Esophagus squamous epithelium (tissue), 5 donors: Measurements from ENCODE around the gene BHLHE23. TPM values are rescaled to one million over a fixed set of nuclear protein-coding genes. Genes with fewer than 3 reads are reported as not detected.

Experiments used
- DNase-seq: peaks from one replicate; lab custom pipeline; 2025; lab: John Stamatoyannopoulos, UW
- H3K27ac ChIP-seq, 4 donors: fragments of 200-600 bp; sonication (generic); one replicate each; pipeline ENCODE4 v1.5.1; 2016 to 2019; ENCODE audit warnings: mild to moderate bottlenecking in 1 of 4
- H3K27me3 ChIP-seq, 4 donors: fragments of 200-600 bp; sonication (generic); 1 replicate in 3 of 4; 2 replicates in 1 of 4; pipeline versions ENCODE4 v1.5.1 to v1.6.0; 2017 to 2021; ENCODE audit warnings: antibody characterized with exemption in 1 of 4
- H3K36me3 ChIP-seq, 3 donors: fragments of 200-600 bp; sonication (generic); one replicate each; pipeline ENCODE4 v1.5.1; 2016 to 2019
- H3K4me1 ChIP-seq, 3 donors: fragments of 200-600 bp; sonication (generic); one replicate each; pipeline ENCODE4 v1.5.1; 2017 to 2019
- H3K4me3 ChIP-seq, 4 donors: fragments of 200-600 bp; sonication (generic); 1 replicate in 3 of 4; 2 replicates in 1 of 4; pipeline ENCODE4 v1.5.1; 2016 to 2019; ENCODE audit warnings: mild to moderate bottlenecking in 2 of 4, moderate library complexity in 1 of 4
- H3K9me3 ChIP-seq, 3 donors: fragments of 200-600 bp; sonication (generic); one replicate each; pipeline ENCODE4 v1.5.1; 2016 to 2019
- POLR2A ChIP-seq, 4 donors: fragments of 450-650 bp; IDR thresholded peaks; one replicate each; pipeline ENCODE4 v1.6.1; 2017; ENCODE audit warnings: antibody characterized with exemption in 4 of 4, mild to moderate bottlenecking in 4 of 4, moderate library complexity in 3 of 4
- WGBS, 2 donors: methylation state at CpG; one replicate each; pipeline ENCODE4 v1.1.5; 2018; 5-methylcytosine and 5-hydroxymethylcytosine counted together
- intact Hi-C: fragments of 100-400 bp; cut with DNase I; formaldehyde crosslinking; loops from one replicate; pipeline ENCODE4 v1.15.0; 2022
- total RNA-seq, 4 donors: library from RNA; depleted of rRNA; stranded (reverse); fragments of >200 nt; gene quantifications; one replicate each; pipeline ENCODE4 v1.1.0, GENCODE V29; 2016
- TF ChIP-seq, protein P1 (sequence below), 6 experiments: fragments of 450-650 bp in 4 of 6; fragments of 200-600 bp in 2 of 6; sonication (generic) in 2 of 6; IDR thresholded peaks; one replicate each; pipeline ENCODE4 v1.5.1; 2016 to 2019; ENCODE audit warnings: antibody characterized with exemption in 6 of 6, mild to moderate bottlenecking in 4 of 6, moderate library complexity in 4 of 6
- donor health status: DM: yes; HTN: yes; CAD: no.

BHLHE23 gene
- total RNA-seq, 4 donors from 2014 or later = not detected

DNA sequence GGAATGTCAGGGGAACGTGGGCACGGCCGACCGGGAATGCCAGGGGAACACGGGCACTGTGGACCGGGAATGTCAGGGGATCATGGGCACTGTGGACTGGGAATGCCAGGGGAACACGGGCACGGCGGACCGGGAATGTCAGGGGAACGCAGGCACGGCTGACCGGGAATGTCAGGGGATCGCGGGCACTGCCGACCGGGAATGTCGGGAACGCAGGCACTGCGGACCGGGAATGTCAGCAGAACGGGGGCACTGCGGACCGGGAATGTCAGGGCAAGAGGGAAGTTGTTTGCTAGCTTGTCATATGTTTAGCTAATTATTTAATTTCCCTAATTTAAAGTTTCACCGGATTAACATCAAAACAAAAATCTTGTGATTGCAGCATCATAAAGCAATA lies 37.4 kb upstream of the BHLHE23 start:
- WGBS, 2 donors = 83 to 85% methylated on average over 19 to 25 of the region's 25 CpGs
- Histone ChIP-seq H3K4me1 (no peaks in the 10 kb centered on the region), H3K9me3 (no peaks in the 10 kb centered on the region), H3K36me3 (no peaks in the 10 kb centered on the region), H3K4me3 (no peak overlapping the region), H3K27ac (no peak overlapping the region), H3K27me3 (peaks cover 0 to 73% (median 0%) of the 10 kb centered on the region in 4 donors)
- intact Hi-C loops = no loop called here
- TF ChIP-seq POLR2A (IDR thresholded peaks at IDR 0.05) = no peak
- TF ChIP-seq, protein P1, sequence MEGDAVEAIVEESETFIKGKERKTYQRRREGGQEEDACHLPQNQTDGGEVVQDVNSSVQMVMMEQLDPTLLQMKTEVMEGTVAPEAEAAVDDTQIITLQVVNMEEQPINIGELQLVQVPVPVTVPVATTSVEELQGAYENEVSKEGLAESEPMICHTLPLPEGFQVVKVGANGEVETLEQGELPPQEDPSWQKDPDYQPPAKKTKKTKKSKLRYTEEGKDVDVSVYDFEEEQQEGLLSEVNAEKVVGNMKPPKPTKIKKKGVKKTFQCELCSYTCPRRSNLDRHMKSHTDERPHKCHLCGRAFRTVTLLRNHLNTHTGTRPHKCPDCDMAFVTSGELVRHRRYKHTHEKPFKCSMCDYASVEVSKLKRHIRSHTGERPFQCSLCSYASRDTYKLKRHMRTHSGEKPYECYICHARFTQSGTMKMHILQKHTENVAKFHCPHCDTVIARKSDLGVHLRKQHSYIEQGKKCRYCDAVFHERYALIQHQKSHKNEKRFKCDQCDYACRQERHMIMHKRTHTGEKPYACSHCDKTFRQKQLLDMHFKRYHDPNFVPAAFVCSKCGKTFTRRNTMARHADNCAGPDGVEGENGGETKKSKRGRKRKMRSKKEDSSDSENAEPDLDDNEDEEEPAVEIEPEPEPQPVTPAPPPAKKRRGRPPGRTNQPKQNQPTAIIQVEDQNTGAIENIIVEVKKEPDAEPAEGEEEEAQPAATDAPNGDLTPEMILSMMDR (IDR thresholded peaks at IDR 0.05) = no peak
- DNase-seq = no peak

DNA sequence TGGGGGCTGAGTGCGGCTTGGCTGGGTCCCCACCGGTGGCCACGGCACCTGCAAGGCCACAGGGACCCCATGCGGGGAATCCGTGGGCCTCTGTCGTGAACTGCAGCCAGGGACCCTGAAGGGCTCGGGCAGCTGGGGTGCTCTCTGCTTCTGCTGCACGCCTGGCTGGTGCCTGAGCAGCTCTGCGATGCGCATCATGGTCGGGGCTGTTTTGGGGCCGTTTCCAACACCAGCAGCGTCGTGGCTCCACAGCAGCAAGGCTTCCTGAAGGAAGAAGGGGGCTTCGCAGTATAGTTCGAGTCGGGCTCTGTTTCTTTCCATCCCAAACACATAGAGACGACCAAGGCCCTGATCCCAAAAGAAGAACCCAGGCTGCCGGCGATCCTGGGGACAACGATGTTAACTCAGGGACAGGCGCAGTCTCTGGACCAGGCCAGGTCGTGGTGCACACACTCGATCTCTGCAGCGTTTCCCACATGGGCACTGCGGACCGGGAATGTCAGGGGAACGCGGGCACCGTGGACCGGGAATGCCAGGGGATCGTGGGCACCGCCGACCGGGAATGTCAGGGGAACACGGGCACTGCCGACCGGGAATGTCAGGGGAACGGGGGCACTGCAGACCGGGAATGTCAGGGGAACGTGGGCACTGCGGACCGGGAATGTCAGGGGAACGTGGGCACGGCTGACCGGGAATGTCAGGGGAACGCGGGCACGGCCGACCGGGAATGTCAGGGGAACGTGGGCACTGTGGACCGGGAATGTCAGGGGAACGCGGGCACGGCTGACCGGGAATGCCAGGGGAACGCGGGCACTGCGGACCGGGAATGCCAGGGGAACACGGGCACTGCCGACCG lies 36.8 kb upstream of the BHLHE23 start:
- H3K4me3 ChIP-seq = no peak overlapping the region
- DNase-seq = no peak
- H3K27me3 ChIP-seq = peaks cover 0 to 77% (median 0%) of the 10 kb centered on the region in 4 donors
- H3K9me3 ChIP-seq = no peaks in the 10 kb centered on the region
- no peak overlapping the region for H3K27ac ChIP-seq
- H3K4me1 ChIP-seq = no peaks in the 10 kb centered on the region
- H3K36me3 ChIP-seq = no peaks in the 10 kb centered on the region
- intact Hi-C loops = no loop called here
- TF ChIP-seq, protein P1 (IDR thresholded peaks at IDR 0.05) = no peak
- 82 to 85% methylated on average over 42 to 46 of the region's 64 CpGs for WGBS, 2 donors

- no peaks in the 10 kb centered on the region for H3K36me3 ChIP-seq
- WGBS, 2 donors = 47 to 52% methylated on average over 12 of the region's 12 CpGs
- H3K27ac ChIP-seq = no peak overlapping the region
- no peaks in the 10 kb centered on the region for H3K9me3 ChIP-seq
- intact Hi-C loops = no loop called here
- peaks cover 0 to 78% (median 0%) of the 10 kb centered on the region in 4 donors for H3K27me3 ChIP-seq
- H3K4me1 ChIP-seq = no peaks in the 10 kb centered on the region
- H3K4me3 ChIP-seq = no peak overlapping the region
- no peak for DNase-seq
- TF ChIP-seq, protein P1 (IDR thresholded peaks at IDR 0.05) = no peak
- no peak for TF ChIP-seq POLR2A (IDR thresholded peaks at IDR 0.05)
These were observed 35.8 kb upstream of the BHLHE23 start for GRCh38 chr20:63042448-63043071.

DNA sequence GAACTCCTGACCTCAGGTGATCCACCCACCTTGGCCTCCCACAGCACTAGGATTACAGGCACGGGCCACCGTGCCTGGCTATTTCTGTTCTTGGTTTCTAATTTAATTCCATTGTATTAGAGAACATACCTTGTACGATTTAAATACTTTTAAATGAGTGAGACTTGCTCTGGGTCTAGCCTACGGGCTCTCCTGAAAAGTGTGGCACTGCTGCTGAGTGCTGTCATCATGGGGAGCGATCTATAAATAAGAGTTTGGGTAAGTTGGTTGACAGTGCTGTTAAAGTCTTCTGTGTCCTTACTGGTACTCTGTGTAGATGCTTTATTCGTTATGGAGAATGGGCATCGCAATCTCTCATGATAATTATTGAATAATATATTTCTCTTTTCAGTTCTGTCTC lies 35.0 kb upstream of the BHLHE23 start:
- WGBS, 2 donors = 65 to 71% methylated on average over 7 of the region's 7 CpGs
- Histone ChIP-seq H3K9me3 (no peaks in the 10 kb centered on the region), H3K27ac (no peak overlapping the region), H3K4me3 (no peak overlapping the region), H3K27me3 (peaks cover 0 to 86% (median 0%) of the 10 kb centered on the region in 4 donors), H3K36me3 (no peaks in the 10 kb centered on the region), H3K4me1 (no peaks in the 10 kb centered on the region)
- no peak for TF ChIP-seq POLR2A (IDR thresholded peaks at IDR 0.05)
- TF ChIP-seq, protein P1 (IDR thresholded peaks at IDR 0.05) = no peak
- intact Hi-C loops = no loop called here
- no peak for DNase-seq

GRCh38 chr20:63037669-63038268 lies 31.0 kb upstream of the BHLHE23 start:
- peaks cover 4 to 10% (median 4%) of the 10 kb centered on the region in 3 donors for H3K4me1 ChIP-seq
- intact Hi-C loops = no loop called here
- no peak for TF ChIP-seq POLR2A (IDR thresholded peaks at IDR 0.05)
- TF ChIP-seq, protein P1 (IDR thresholded peaks at IDR 0.05) = no peak
- H3K36me3 ChIP-seq = no peaks in the 10 kb centered on the region
- no peak overlapping the region for H3K27ac ChIP-seq
- H3K9me3 ChIP-seq = no peaks in the 10 kb centered on the region
- WGBS, 2 donors = 65 to 69% methylated on average over 13 to 19 of the region's 26 CpGs
- H3K27me3 ChIP-seq = peaks cover 0 to 96% (median 0%) of the 10 kb centered on the region in 4 donors
- no peak for DNase-seq
- H3K4me3 ChIP-seq = no peak overlapping the region
